ENCODE data around the gene ARPC1B.

Gene ARPC1B

DNA sequence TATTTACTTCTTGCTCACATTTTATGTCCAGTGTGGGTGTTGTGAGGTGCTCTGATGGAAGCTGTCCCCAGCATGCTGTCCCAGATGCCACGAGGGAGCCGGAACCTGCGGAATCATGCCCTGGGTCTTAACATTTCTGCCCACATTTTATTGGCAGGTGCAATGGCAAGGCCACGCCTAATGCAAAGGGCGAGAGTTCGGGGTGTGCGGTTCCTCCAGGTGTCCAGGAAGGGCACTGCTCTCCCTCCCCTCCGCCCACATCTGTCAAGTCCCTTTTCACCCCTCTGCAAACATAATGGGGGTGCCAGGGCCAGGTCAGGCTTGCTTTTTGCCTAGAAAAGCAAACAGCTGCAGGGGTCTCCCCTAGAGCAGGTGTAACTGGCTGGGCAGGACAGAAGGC, 17.5 kb downstream of the ARPC1B start:
- no peak overlapping the region for H2BK5ac ChIP-seq (ENCODE audit: low read length)
- no peak overlapping the region for H2AFZ ChIP-seq (ENCODE audit: low read length)
- WGBS, 2 donors (ENCODE audit: extremely low coverage in 2 of 2, insufficient read length in 2 of 2, insufficient replicate concordance in 1 of 2) = no CpG with 5 or more reads among the region's 8 CpGs
- H4K91ac ChIP-seq (ENCODE audit: low read depth, low read length, poor library complexity) = no peak overlapping the region
- no peak overlapping the region for H3K27ac ChIP-seq (replicated peaks; ENCODE audit: low read length)
- peak overlapping the region in 1 of 2 donors; percentile 86 for H3K4me3 ChIP-seq (ENCODE audit: low read length in 2 of 2)
- H3K4ac ChIP-seq (ENCODE audit: low read length) = peak overlapping the region; percentile 84
- no peak overlapping the region for H2BK120ac ChIP-seq (ENCODE audit: low read depth, low read length)
- peak overlapping the region; percentile 94 for H3K14ac ChIP-seq (ENCODE audit: low read length)
- H2AK5ac ChIP-seq (ENCODE audit: low read depth, low read length) = peak overlapping the region; percentile 84
- H2BK15ac ChIP-seq (ENCODE audit: low read length) = no peak overlapping the region
- H3K36me3 ChIP-seq (replicated peaks in 1 of 2; ENCODE audit: control insufficient read depth in 2 of 2, insufficient read depth in 2 of 2, low read length in 2 of 2) = peaks cover 33 to 83% of the 10 kb centered on the region in 2 donors
- DNase-seq (ENCODE audit: low spot score) = no peak
- H3K9me3 ChIP-seq (replicated peaks in 1 of 2; ENCODE audit: control insufficient read depth in 2 of 2, insufficient read depth in 1 of 2, low read depth in 1 of 2, low read length in 2 of 2) = no peaks in the 10 kb centered on the region
- peak overlapping the region; percentile 65 for H4K8ac ChIP-seq (ENCODE audit: low read depth, low read length)
- H2BK12ac ChIP-seq (ENCODE audit: low read length) = no peak overlapping the region
- peak overlapping the region; percentile 98 for H3K18ac ChIP-seq (ENCODE audit: low read length)
- peak overlapping the region; percentile 91 for H3K4me2 ChIP-seq (ENCODE audit: insufficient read depth, low read length, poor library complexity, severe bottlenecking)
- H3K9ac ChIP-seq (ENCODE audit: low read depth, low read length, poor library complexity) = no peak overlapping the region
- peaks cover 6% of the 10 kb centered on the region for H3K79me1 ChIP-seq (ENCODE audit: low read depth, low read length)
- H3K27me3 ChIP-seq (ENCODE audit: control insufficient read depth in 3 of 3, insufficient read depth in 3 of 3, low read depth in 1 of 3, low read length in 3 of 3) = no peaks in the 10 kb centered on the region
- H3K23ac ChIP-seq (ENCODE audit: low read depth, low read length, poor library complexity) = peak overlapping the region; percentile 92
- peaks cover 0 to 10% of the 10 kb centered on the region in 2 donors for H3K4me1 ChIP-seq (ENCODE audit: control insufficient read depth in 2 of 2, insufficient read depth in 1 of 2, low read depth in 1 of 2, low read length in 2 of 2)

DNA sequence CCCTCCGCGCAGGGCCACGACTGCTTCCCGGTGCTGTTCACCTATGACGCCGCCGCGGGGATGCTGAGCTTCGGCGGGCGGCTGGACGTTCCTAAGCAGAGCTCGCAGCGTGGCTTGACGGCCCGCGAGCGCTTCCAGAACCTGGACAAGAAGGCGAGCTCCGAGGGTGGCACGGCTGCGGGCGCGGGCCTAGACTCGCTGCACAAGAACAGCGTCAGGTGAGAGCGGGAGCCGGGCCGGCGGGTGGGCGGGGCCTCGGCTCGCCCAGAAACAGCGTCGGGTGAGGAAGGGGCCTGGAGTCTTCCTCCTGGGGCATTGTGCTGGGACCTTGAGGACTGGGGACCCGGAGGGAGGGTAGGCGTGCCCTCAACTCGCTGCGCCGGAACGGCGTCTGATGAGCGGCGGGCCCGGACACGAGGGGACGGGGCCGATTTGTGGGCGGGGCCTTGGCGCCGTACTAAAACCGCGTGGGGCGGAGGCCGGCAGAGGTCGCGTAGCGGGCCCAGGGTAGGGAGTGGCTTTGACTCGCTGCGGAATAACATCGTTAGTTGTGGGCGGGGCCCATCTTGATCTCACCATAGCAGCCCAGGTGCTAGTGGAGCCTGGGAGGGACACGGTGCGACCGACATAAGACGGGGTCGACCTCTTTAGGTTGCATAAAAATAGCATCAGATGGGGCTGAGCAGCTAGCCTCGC, 18.3 kb downstream of the ARPC1B start:
- Histone ChIP-seq H3K4me1 (ENCODE audit: control insufficient read depth in 2 of 2, insufficient read depth in 1 of 2, low read depth in 1 of 2, low read length in 2 of 2) (peaks cover 0 to 12% of the 10 kb centered on the region in 2 donors), H2BK5ac (ENCODE audit: low read length) (peak overlapping the region; percentile 94), H3K4me2 (ENCODE audit: insufficient read depth, low read length, poor library complexity, severe bottlenecking) (peak overlapping the region; percentile 91), H4K8ac (ENCODE audit: low read depth, low read length) (peak overlapping the region; percentile 65), H2AK5ac (ENCODE audit: low read depth, low read length) (peak overlapping the region; percentile 84), H4K91ac (ENCODE audit: low read depth, low read length, poor library complexity) (no peak overlapping the region), H3K4me3 (ENCODE audit: low read length in 2 of 2) (peak overlapping the region in 1 of 2 donors; percentile 86), H3K36me3 (replicated peaks in 1 of 2; ENCODE audit: control insufficient read depth in 2 of 2, insufficient read depth in 2 of 2, low read length in 2 of 2) (peaks cover 38 to 90% of the 10 kb centered on the region in 2 donors), H3K4ac (ENCODE audit: low read length) (peak overlapping the region; percentile 66), H2AFZ (ENCODE audit: low read length) (no peak overlapping the region), H3K14ac (ENCODE audit: low read length) (peak overlapping the region; percentile 94), H2BK120ac (ENCODE audit: low read depth, low read length) (no peak overlapping the region), H2BK15ac (ENCODE audit: low read length) (peak overlapping the region; percentile 58), H3K9me3 (replicated peaks in 1 of 2; ENCODE audit: control insufficient read depth in 2 of 2, insufficient read depth in 1 of 2, low read depth in 1 of 2, low read length in 2 of 2) (no peaks in the 10 kb centered on the region), H3K27ac (replicated peaks; ENCODE audit: low read length) (peak overlapping the region; percentile 83), H3K79me1 (ENCODE audit: low read depth, low read length) (peaks cover 6% of the 10 kb centered on the region), H3K18ac (ENCODE audit: low read length) (peak overlapping the region; percentile 98), H2BK12ac (ENCODE audit: low read length) (no peak overlapping the region), H3K27me3 (ENCODE audit: control insufficient read depth in 3 of 3, insufficient read depth in 3 of 3, low read depth in 1 of 3, low read length in 3 of 3) (no peaks in the 10 kb centered on the region), H3K9ac (ENCODE audit: low read depth, low read length, poor library complexity) (peak overlapping the region; percentile 95), H3K23ac (ENCODE audit: low read depth, low read length, poor library complexity) (peak overlapping the region; percentile 92)
- no CpG with 5 or more reads among the region's 68 CpGs for WGBS, 2 donors (ENCODE audit: extremely low coverage in 2 of 2, insufficient read length in 2 of 2, insufficient replicate concordance in 1 of 2)
- DNase-seq (ENCODE audit: low spot score) = peak; percentile 74

DNA sequence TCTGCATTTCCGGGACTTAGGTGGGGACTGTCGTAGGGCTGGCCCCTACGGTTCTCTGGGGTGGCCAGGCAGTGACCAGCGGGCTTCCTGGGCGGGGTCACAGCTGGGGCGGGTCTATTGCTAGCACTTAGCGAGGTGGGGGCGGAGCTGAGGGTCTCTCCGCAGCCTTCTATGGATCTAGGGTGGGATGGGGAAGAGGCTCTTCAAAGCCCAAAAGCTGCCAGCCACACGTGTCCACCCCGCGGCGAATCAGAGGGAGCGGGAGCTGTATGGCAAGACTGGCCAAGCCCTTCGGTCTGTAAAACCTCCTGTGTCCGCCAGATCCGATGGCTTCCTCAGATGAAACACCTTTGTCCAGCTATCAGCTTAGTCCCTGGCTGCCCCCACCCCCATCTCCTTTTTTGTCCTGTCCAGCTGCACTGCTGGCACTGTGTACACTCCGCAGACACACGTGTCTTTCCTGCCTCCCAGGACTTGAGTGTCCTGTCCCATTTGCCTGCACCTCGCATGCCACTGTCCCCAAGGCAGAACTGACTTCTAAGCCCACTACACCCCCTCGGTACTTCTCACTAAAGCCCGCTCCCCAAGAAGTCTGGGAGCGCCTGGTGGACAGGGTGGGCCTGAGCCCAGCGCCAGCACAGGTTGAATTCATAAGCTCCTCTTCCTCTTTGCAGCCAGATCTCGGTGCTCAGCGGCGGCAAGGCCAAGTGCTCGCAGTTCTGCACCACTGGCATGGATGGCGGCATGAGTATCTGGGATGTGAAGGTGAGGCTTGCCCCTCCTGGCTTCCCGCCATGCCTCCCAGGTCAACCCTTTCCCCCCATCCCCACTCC, 19.0 kb downstream of the ARPC1B start:
- H3K79me1 ChIP-seq (ENCODE audit: low read depth, low read length) = peaks cover 6% of the 10 kb centered on the region
- H2BK120ac ChIP-seq (ENCODE audit: low read depth, low read length) = no peak overlapping the region
- peak overlapping the region; percentile 83 for H3K27ac ChIP-seq (replicated peaks; ENCODE audit: low read length)
- H2BK12ac ChIP-seq (ENCODE audit: low read length) = no peak overlapping the region
- H4K8ac ChIP-seq (ENCODE audit: low read depth, low read length) = peak overlapping the region; percentile 92
- no peak overlapping the region for H3K4ac ChIP-seq (ENCODE audit: low read length)
- DNase-seq (ENCODE audit: low spot score) = peak; percentile 74
- no CpG with 5 or more reads among the region's 30 CpGs for WGBS, 2 donors (ENCODE audit: extremely low coverage in 2 of 2, insufficient read length in 2 of 2, insufficient replicate concordance in 1 of 2)
- H2AFZ ChIP-seq (ENCODE audit: low read length) = no peak overlapping the region
- H3K18ac ChIP-seq (ENCODE audit: low read length) = peak overlapping the region; percentile 98
- H4K91ac ChIP-seq (ENCODE audit: low read depth, low read length, poor library complexity) = no peak overlapping the region
- no peaks in the 10 kb centered on the region for H3K9me3 ChIP-seq (replicated peaks in 1 of 2; ENCODE audit: control insufficient read depth in 2 of 2, insufficient read depth in 1 of 2, low read depth in 1 of 2, low read length in 2 of 2)
- peaks cover 0 to 12% of the 10 kb centered on the region in 2 donors for H3K4me1 ChIP-seq (ENCODE audit: control insufficient read depth in 2 of 2, insufficient read depth in 1 of 2, low read depth in 1 of 2, low read length in 2 of 2)
- peak overlapping the region; percentile 73 for H2AK5ac ChIP-seq (ENCODE audit: low read depth, low read length)
- peak overlapping the region; percentile 95 for H3K9ac ChIP-seq (ENCODE audit: low read depth, low read length, poor library complexity)
- H3K14ac ChIP-seq (ENCODE audit: low read length) = peak overlapping the region; percentile 5
- peak overlapping the region; percentile 91 for H3K4me2 ChIP-seq (ENCODE audit: insufficient read depth, low read length, poor library complexity, severe bottlenecking)
- peak overlapping the region; percentile 92 for H3K23ac ChIP-seq (ENCODE audit: low read depth, low read length, poor library complexity)
- H3K36me3 ChIP-seq (replicated peaks in 1 of 2; ENCODE audit: control insufficient read depth in 2 of 2, insufficient read depth in 2 of 2, low read length in 2 of 2) = peaks cover 38 to 91% of the 10 kb centered on the region in 2 donors
- peak overlapping the region in 1 of 2 donors; percentile 86 for H3K4me3 ChIP-seq (ENCODE audit: low read length in 2 of 2)
- peak overlapping the region; percentile 94 for H2BK5ac ChIP-seq (ENCODE audit: low read length)
- H2BK15ac ChIP-seq (ENCODE audit: low read length) = no peak overlapping the region
- H3K27me3 ChIP-seq (ENCODE audit: control insufficient read depth in 3 of 3, insufficient read depth in 3 of 3, low read depth in 1 of 3, low read length in 3 of 3) = no peaks in the 10 kb centered on the region

DNA sequence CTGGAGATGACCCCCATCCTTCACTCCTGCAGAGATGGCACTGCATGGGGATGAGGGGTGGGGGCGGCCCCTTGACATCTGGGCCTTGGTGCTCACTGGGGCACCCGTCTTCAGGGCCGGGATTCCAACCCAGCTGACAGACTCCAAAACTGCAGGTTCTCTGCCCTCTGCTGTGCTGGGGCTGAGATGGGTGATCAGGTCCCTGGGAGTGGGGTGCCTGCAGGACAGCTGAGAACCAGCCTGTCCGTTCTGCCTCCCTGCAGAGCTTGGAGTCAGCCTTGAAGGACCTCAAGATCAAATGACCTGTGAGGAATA, 19.6 kb downstream of the ARPC1B start:
- Histone ChIP-seq H3K27me3 (ENCODE audit: control insufficient read depth in 3 of 3, insufficient read depth in 3 of 3, low read depth in 1 of 3, low read length in 3 of 3) (no peaks in the 10 kb centered on the region), H4K91ac (ENCODE audit: low read depth, low read length, poor library complexity) (no peak overlapping the region), H3K4me1 (ENCODE audit: control insufficient read depth in 2 of 2, insufficient read depth in 1 of 2, low read depth in 1 of 2, low read length in 2 of 2) (peaks cover 0 to 12% of the 10 kb centered on the region in 2 donors), H2AK5ac (ENCODE audit: low read depth, low read length) (peak overlapping the region; percentile 73), H3K14ac (ENCODE audit: low read length) (no peak overlapping the region), H2BK120ac (ENCODE audit: low read depth, low read length) (no peak overlapping the region), H3K9me3 (replicated peaks in 1 of 2; ENCODE audit: control insufficient read depth in 2 of 2, insufficient read depth in 1 of 2, low read depth in 1 of 2, low read length in 2 of 2) (no peaks in the 10 kb centered on the region), H3K36me3 (replicated peaks in 1 of 2; ENCODE audit: control insufficient read depth in 2 of 2, insufficient read depth in 2 of 2, low read length in 2 of 2) (peaks cover 44 to 96% of the 10 kb centered on the region in 2 donors), H3K27ac (replicated peaks; ENCODE audit: low read length) (no peak overlapping the region), H3K18ac (ENCODE audit: low read length) (no peak overlapping the region), H3K79me1 (ENCODE audit: low read depth, low read length) (peaks cover 6% of the 10 kb centered on the region), H2BK5ac (ENCODE audit: low read length) (peak overlapping the region; percentile 61), H3K23ac (ENCODE audit: low read depth, low read length, poor library complexity) (peak overlapping the region; percentile 80), H4K8ac (ENCODE audit: low read depth, low read length) (peak overlapping the region; percentile 92), H2BK12ac (ENCODE audit: low read length) (peak overlapping the region; percentile 41), H2BK15ac (ENCODE audit: low read length) (no peak overlapping the region), H3K4me2 (ENCODE audit: insufficient read depth, low read length, poor library complexity, severe bottlenecking) (no peak overlapping the region), H3K4ac (ENCODE audit: low read length) (no peak overlapping the region), H3K4me3 (ENCODE audit: low read length in 2 of 2) (no peak overlapping the region), H2AFZ (ENCODE audit: low read length) (no peak overlapping the region), H3K9ac (ENCODE audit: low read depth, low read length, poor library complexity) (peak overlapping the region; percentile 45)
- WGBS, 2 donors (ENCODE audit: extremely low coverage in 2 of 2, insufficient read length in 2 of 2, insufficient replicate concordance in 1 of 2) = no CpG with 5 or more reads among the region's 4 CpGs
- DNase-seq (ENCODE audit: low spot score) = no peak
